T-helper 1 cell treated with Interleukin-12 subunit alpha and Interleukin-12 subunit beta and Interleukin-4 antibody, amounts not matched to agents 30 μg/mL and 1 μg/mL, for 36 hours (primary cell): ENCODE data around the gene CHMP2B.
A peak's percentile ranks its signal among the peaks of the same experiment; 100 is the strongest.
"Not testable (repeated sequence)": the region's sequence is repeated elsewhere in the genome, so short reads cannot be mapped to it uniquely, and the experiment has no call there.

ENCODE experiments used
- H3K27ac Mint-ChIP-seq: one replicate; pipeline ENCODE4 v1.8.0; 2021; ENCODE audit warnings: mild to moderate bottlenecking, mixed read lengths
- H3K27me3 Mint-ChIP-seq: one replicate; pipeline ENCODE4 v1.8.0; 2021; ENCODE audit warnings: low read depth, mixed read lengths
- H3K36me3 Mint-ChIP-seq: one replicate; pipeline ENCODE4 v1.8.0; 2021; ENCODE audit warnings: low read depth, mixed read lengths
- H3K4me1 Mint-ChIP-seq: one replicate; pipeline ENCODE4 v1.8.0; 2021; ENCODE audit warnings: low read depth, mixed read lengths
- H3K4me3 Mint-ChIP-seq: one replicate; pipeline ENCODE4 v1.8.0; 2021; ENCODE audit warnings: mild to moderate bottlenecking, moderate library complexity, mixed read lengths
- H3K9me3 Mint-ChIP-seq: one replicate; pipeline ENCODE4 v1.8.0; 2021; ENCODE audit warnings: mixed read lengths

CHMP2B gene

DNA sequence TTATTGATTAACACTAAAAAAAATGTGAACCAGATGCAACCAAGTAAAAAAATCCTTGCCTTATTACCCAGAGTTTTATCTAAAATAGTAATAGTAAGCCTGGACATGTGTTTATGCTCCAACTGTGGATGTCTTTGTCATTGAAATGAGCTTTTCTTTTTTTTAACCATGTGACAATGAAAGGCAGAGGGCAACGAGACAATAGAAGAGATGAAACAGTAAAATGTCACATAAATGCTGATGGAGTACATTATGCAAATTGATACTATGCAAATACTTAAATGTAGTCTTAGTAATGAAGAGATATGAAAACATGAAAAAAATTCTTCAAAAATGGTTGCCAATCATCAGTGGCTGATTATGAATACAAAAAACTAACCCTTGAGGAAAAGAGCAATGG is 20.5 kb upstream of the CHMP2B start:
- Mint-ChIP-seq H3K27ac (no peak overlapping the region), H3K27me3 (peaks cover 4% of the 10 kb centered on the region), H3K9me3 (no peaks in the 10 kb centered on the region), H3K4me1 (no peaks in the 10 kb centered on the region), H3K4me3 (no peak overlapping the region), H3K36me3 (no peaks in the 10 kb centered on the region)

DNA sequence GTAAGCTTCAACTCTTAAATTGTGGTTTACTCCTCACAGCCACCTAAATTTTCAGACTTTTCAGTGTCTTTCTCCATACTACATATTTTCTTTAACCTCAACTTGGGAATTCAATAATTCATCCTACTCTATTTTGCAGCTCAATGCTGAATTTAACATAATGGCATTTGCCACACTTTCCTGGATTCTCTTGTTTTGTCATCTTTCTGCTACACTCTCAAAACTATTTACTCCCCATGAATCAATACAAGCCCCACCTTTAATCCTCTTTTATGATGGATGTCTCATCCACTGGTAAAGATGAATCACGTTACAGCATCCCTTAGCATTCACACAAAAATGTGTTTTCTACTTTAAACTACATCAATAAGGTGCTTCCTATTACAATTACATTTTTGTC is 19.6 kb upstream of the CHMP2B start:
- no peak overlapping the region for H3K27ac Mint-ChIP-seq
- H3K4me1 Mint-ChIP-seq, result no peaks in the 10 kb centered on the region
- no peak overlapping the region for H3K4me3 Mint-ChIP-seq
- H3K9me3 Mint-ChIP-seq, result no peaks in the 10 kb centered on the region
- no peaks in the 10 kb centered on the region for H3K36me3 Mint-ChIP-seq
- peaks cover 4% of the 10 kb centered on the region for H3K27me3 Mint-ChIP-seq

DNA sequence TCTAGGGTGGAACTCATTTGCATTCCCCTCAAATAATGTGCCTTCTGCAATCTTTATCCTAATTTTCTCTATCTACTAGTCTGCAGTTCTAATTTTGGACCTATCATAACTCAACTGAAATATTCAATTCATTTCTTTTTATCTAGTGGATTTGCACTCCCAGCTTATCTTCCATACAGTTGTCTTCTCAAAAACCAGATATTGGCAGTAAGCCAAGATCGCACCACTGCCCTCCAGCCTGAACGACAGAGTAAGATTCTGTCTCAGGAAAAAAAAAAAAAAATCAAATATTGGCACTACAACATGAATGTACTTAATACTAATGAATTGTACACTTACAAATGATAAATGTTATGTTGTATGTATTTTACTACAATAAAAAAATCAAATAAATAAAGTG is 18.0 kb upstream of the CHMP2B start:
- no peaks in the 10 kb centered on the region for H3K36me3 Mint-ChIP-seq
- H3K27me3 Mint-ChIP-seq, result peaks cover 9% of the 10 kb centered on the region
- no peak overlapping the region for H3K27ac Mint-ChIP-seq
- no peak overlapping the region for H3K4me3 Mint-ChIP-seq
- no peaks in the 10 kb centered on the region for H3K9me3 Mint-ChIP-seq
- no peaks in the 10 kb centered on the region for H3K4me1 Mint-ChIP-seq

DNA sequence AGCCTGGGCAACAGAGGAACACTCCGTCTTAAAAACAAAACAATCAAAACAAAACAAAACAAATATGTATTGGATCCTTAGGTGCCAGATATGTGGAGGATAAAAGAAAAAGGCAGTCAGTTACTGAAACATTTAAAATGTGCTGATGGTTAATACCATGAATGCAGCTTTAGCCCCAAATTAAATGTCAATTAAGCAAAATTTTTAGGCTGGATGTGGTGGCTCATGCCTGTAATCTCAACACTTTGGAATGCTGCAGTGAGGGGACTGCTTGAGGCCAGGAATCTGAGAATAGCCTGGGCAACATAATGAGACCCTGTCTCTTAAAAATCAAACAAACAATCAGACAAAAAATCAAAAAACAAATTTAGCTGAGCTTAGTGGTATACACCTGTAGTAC is 8.5 kb upstream of the CHMP2B start:
- Mint-ChIP-seq H3K4me3 (no peak overlapping the region), H3K27me3 (peaks cover 31% of the 10 kb centered on the region), H3K9me3 (peaks cover 4% of the 10 kb centered on the region), H3K4me1 (no peaks in the 10 kb centered on the region), H3K36me3 (no peaks in the 10 kb centered on the region), H3K27ac (no peak overlapping the region)

- H3K9me3 Mint-ChIP-seq, result peaks cover 4% of the 10 kb centered on the region
- H3K27ac Mint-ChIP-seq, result no peak overlapping the region
- H3K36me3 Mint-ChIP-seq, result no peaks in the 10 kb centered on the region
- no peaks in the 10 kb centered on the region for H3K4me1 Mint-ChIP-seq
- H3K27me3 Mint-ChIP-seq, result peaks cover 29% of the 10 kb centered on the region
- no peak overlapping the region for H3K4me3 Mint-ChIP-seq
Observed at GRCh38 chr3:87219611-87220010, 7.5 kb upstream of the CHMP2B start.

DNA sequence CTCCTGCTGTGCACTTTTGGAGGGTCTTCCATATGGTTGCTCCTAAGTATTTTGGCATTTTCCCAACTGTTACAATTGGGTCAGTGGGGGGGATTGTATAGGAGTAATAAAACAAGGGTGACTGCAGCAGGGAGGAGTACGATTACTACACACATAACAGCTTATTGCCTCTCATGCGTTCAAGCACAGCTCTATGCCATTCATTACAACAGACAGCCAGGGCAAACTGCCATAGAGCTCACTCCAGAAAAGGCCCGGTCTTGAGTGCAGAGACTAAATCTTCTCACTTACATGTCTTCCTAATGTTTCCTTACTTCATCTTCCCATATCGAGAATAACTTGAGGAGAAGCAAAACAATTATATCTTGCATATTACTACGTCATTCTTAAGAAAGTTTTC is 1.4 kb upstream of the CHMP2B start:
- Mint-ChIP-seq H3K27me3 (peaks cover 24% of the 10 kb centered on the region), H3K9me3 (peaks cover 4% of the 10 kb centered on the region), H3K36me3 (peaks cover 2% of the 10 kb centered on the region), H3K27ac (no peak overlapping the region), H3K4me1 (peaks cover 21% of the 10 kb centered on the region), H3K4me3 (peak overlapping the region; percentile 26)

DNA sequence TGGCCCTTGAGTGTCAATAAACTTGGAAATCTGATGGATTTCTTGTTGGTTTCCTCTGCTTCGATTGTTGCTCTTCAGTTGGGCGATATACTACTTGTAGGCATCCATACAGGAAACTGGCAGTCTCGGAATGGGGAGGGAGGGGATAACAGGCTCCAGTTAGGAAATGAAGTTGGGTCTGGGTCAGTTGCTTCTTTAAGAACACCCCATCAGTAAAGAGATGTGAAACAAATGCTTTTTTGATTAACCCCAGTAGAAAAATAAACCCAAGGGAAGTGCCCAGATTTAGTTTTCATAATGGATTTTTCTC is 681 bp downstream of the CHMP2B start:
- H3K27ac Mint-ChIP-seq, result peak overlapping the region; percentile 93
- peaks cover 25% of the 10 kb centered on the region for H3K4me1 Mint-ChIP-seq
- peaks cover 3% of the 10 kb centered on the region for H3K9me3 Mint-ChIP-seq
- H3K27me3 Mint-ChIP-seq, result peaks cover 19% of the 10 kb centered on the region
- peak overlapping the region; percentile 95 for H3K4me3 Mint-ChIP-seq
- peaks cover 7% of the 10 kb centered on the region for H3K36me3 Mint-ChIP-seq

- Mint-ChIP-seq H3K36me3 (peaks cover 7% of the 10 kb centered on the region), H3K27ac (no peak overlapping the region), H3K9me3 (no peaks in the 10 kb centered on the region), H3K4me3 (peak overlapping the region; percentile 95), H3K27me3 (peaks cover 14% of the 10 kb centered on the region), H3K4me1 (peaks cover 25% of the 10 kb centered on the region)
Observed at GRCh38 chr3:87228316-87228715, 1.2 kb downstream of the CHMP2B start.

- Mint-ChIP-seq H3K36me3 (peaks cover 9% of the 10 kb centered on the region), H3K27ac (no peak overlapping the region), H3K27me3 (peaks cover 11% of the 10 kb centered on the region), H3K4me3 (no peak overlapping the region), H3K4me1 (peaks cover 25% of the 10 kb centered on the region), H3K9me3 (no peaks in the 10 kb centered on the region)
Observed at GRCh38 chr3:87229113-87229512, 2.0 kb downstream of the CHMP2B start.

DNA sequence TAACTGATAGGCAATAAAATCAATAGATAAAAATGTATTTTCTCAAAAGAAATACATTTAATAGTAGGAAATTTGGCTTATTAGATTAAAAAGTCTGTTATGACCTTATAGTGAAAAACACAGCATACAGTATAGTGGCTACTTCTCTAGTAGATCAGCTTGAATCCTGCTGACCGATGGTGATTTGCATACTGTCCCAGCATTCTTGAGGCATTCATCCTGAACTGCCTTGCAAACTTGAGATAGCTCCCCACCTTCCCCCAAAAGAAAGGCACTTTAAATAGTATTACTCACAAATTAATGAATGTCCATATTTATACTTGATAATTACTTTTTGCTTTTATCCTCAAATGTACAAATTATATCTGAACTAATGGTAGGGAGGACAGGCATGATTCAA is 6.7 kb downstream of the CHMP2B start:
- Mint-ChIP-seq H3K27ac (no peak overlapping the region), H3K4me1 (peaks cover 15% of the 10 kb centered on the region), H3K4me3 (no peak overlapping the region), H3K36me3 (peaks cover 7% of the 10 kb centered on the region), H3K9me3 (no peaks in the 10 kb centered on the region), H3K27me3 (no peaks in the 10 kb centered on the region)

GRCh38 chr3:87236093-87236492 is 9.0 kb downstream of the CHMP2B start:
- Mint-ChIP-seq H3K36me3 (peaks cover 4% of the 10 kb centered on the region), H3K4me1 (peaks cover 7% of the 10 kb centered on the region), H3K9me3 (no peaks in the 10 kb centered on the region), H3K4me3 (no peak overlapping the region), H3K27me3 (no peaks in the 10 kb centered on the region), H3K27ac (no peak overlapping the region)

DNA sequence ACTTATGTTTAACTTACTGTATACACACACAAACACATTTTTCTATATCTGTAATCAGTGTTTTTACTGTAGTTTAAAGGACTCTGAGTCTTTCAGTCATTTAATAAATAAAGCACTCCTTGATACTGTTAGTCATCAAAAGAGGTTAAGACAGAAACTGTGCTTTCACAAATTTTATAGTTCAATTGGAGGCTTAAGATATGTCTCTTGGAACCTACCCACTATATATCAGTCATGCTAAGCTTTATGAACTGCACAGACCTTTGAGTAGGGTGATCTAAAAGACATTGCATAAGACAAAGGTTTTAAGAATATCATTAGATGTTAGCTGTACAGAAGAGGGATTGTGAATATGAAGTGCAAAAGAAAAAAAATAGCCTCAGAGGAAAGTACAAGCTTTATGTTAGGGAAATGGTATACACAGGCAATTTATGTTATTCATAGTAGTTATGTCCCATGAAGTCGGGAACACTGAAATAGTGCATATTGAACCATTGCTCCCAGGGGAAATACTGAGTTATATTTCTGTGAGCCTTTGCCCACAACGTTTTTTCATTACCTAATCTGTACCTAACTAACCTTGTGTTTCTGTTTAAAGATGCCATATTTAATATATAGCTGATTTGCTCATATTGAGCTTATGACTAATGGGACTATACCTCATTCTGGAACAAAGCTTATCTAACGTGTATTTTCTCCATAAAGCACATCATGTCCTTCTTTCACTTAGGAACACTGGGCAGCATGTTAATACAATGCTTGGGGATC is 19.7 kb downstream of the CHMP2B start:
- Mint-ChIP-seq H3K36me3 (peaks cover 12% of the 10 kb centered on the region), H3K4me1 (no peaks in the 10 kb centered on the region), H3K9me3 (no peaks in the 10 kb centered on the region), H3K27ac (no peak overlapping the region), H3K4me3 (no peak overlapping the region), H3K27me3 (no peaks in the 10 kb centered on the region)

GRCh38 chr3:87247430-87247773 is 20.3 kb downstream of the CHMP2B start:
- Mint-ChIP-seq H3K4me1 (no peaks in the 10 kb centered on the region), H3K36me3 (peaks cover 10% of the 10 kb centered on the region), H3K27ac (no peak overlapping the region), H3K9me3 (no peaks in the 10 kb centered on the region), H3K4me3 (no peak overlapping the region), H3K27me3 (no peaks in the 10 kb centered on the region)

DNA sequence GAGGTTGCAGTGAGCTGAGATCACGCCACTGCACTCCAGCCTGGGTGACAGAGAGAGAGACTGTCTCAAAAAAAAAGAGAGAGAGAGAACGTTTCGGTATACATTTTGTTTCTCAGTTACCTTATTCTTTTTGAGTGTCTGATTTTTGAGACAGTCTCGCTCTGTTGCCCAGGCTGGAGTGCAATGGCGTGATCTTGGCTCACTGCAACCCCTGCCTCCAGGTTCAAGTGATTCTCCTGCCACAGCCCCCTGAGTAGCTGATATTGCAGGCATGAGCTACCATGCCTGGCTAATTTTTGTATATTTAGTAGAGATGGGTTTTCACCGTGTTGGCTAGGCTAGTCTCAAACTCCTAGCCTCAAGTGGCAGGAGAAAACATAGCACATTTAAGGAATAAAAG is 21.1 kb downstream of the CHMP2B start:
- not testable (repeated sequence) for H3K4me3 Mint-ChIP-seq, H3K9me3 Mint-ChIP-seq, H3K27me3 Mint-ChIP-seq, H3K4me1 Mint-ChIP-seq, H3K27ac Mint-ChIP-seq, H3K36me3 Mint-ChIP-seq

DNA sequence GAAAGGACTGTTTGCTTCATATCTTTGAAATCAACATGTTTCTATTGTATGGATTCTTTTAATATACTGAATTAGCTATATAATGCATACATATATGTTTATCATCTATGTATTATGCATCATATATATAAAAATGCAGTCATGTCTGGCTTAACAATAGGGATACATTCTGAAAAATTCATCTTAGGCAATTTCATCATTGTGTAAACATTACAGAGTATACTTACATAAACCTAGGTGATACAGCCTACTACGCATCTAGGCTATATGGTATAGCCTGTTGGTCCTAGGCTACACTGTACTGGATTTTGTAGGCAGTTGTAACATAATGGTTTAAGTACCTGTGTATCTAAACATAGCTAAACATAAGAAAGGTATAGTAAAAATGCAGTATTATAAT is 21.7 kb downstream of the CHMP2B start:
- H3K36me3 Mint-ChIP-seq, result peaks cover 13% of the 10 kb centered on the region
- no peaks in the 10 kb centered on the region for H3K27me3 Mint-ChIP-seq
- no peak overlapping the region for H3K4me3 Mint-ChIP-seq
- H3K27ac Mint-ChIP-seq, result no peak overlapping the region
- no peaks in the 10 kb centered on the region for H3K9me3 Mint-ChIP-seq
- no peaks in the 10 kb centered on the region for H3K4me1 Mint-ChIP-seq

DNA sequence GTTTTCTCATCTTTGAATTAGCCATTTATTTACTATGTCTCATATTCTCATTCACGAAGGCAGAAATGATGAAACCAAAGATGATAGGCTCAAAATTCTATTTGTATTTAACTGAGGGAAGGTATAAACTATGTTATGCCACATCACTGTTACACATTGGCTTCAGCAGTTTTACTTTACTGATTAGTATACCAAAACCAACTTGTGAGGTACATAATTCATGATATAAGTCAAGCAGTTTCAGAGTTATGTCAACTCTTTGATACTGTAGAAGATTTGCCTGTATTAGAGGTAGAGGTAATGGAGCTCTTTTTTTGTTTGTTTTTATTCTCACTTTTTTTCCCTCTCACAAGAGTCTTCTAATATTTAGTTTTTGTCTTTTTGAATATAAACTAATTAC is 22.9 kb downstream of the CHMP2B start:
- peaks cover 17% of the 10 kb centered on the region for H3K36me3 Mint-ChIP-seq
- no peak overlapping the region for H3K4me3 Mint-ChIP-seq
- H3K27me3 Mint-ChIP-seq, result no peaks in the 10 kb centered on the region
- no peaks in the 10 kb centered on the region for H3K4me1 Mint-ChIP-seq
- H3K27ac Mint-ChIP-seq, result no peak overlapping the region
- no peaks in the 10 kb centered on the region for H3K9me3 Mint-ChIP-seq
